Transverse colon (tissue), 4 donors: ENCODE measurements around the gene TMEM171. TPM values are rescaled to one million over a fixed set of nuclear protein-coding genes. Genes with fewer than 3 reads are reported as not detected.

Source experiments
- DNase-seq: peaks from one replicate; pipeline ENCODE4 v3.0.0-alpha.2; 2019
- H3K27ac ChIP-seq, 4 donors: fragments of 200-600 bp; sonication (generic); 2 replicates each; pipeline ENCODE4 v1.5.1; 2016 to 2018; ENCODE audit warnings: inconsistent platforms in 4 of 4
- H3K27me3 ChIP-seq: fragments of 200-600 bp; sonication (generic); 2 replicates; pipeline ENCODE4 v1.5.1; 2017; ENCODE audit warnings: inconsistent platforms
- H3K36me3 ChIP-seq, 4 donors: fragments of 200-600 bp; sonication (generic); 2 replicates each; pipeline ENCODE4 v1.5.1; 2017 to 2019; ENCODE audit warnings: inconsistent platforms in 4 of 4
- H3K4me1 ChIP-seq, 4 donors: fragments of 200-600 bp; sonication (generic); 2 replicates each; pipeline ENCODE4 v1.5.1; 2017 to 2020; ENCODE audit warnings: inconsistent platforms in 4 of 4
- H3K4me3 ChIP-seq, 4 donors: fragments of 200-600 bp; sonication (generic); 1 replicate in 1 of 4; 2 replicates in 3 of 4; pipeline versions ENCODE4 v1.5.1 to v1.6.1; 2017 to 2019; ENCODE audit warnings: inconsistent platforms in 4 of 4
- H3K9me3 ChIP-seq, 2 donors: fragments of 200-600 bp; sonication (generic); 2 replicates each; pipeline ENCODE4 v1.5.1; 2017 to 2019; ENCODE audit warnings: inconsistent platforms in 2 of 2
- CTCF ChIP-seq, 5 experiments: fragments of 200-600 bp in 3 of 5; fragments of 450-650 bp in 2 of 5; sonication (generic) in 3 of 5; IDR thresholded peaks; 1 replicate in 2 of 5; 2 replicates in 3 of 5; pipeline ENCODE4 v1.5.1; 2016 to 2017; ENCODE audit warnings: antibody characterized with exemption in 5 of 5, inconsistent platforms in 3 of 5, mild to moderate bottlenecking in 2 of 5, moderate library complexity in 1 of 5
- EP300 ChIP-seq: sonication (generic); formaldehyde crosslinking; IDR thresholded peaks from one replicate; pipeline ENCODE4 v1.6.1; 2017; ENCODE audit warnings: antibody characterized with exemption, low read depth
- POLR2A ChIP-seq: fragments of 450-650 bp; IDR thresholded peaks from one replicate; pipeline ENCODE4 v1.6.1; 2016; ENCODE audit warnings: antibody characterized with exemption, mild to moderate bottlenecking, moderate library complexity
- POLR2AphosphoS5 ChIP-seq, 3 donors: sonication (generic); formaldehyde crosslinking; IDR thresholded peaks; one replicate each; pipeline ENCODE4 v1.6.1; 2016; ENCODE audit warnings: antibody characterized with exemption in 3 of 3
- WGBS, 2 donors: methylation state at CpG; one replicate each; pipeline ENCODE4 v1.1.5; 2018; ENCODE audit warnings: low coverage in 1 of 2; 5-methylcytosine and 5-hydroxymethylcytosine counted together
- in situ Hi-C, 4 donors: fragments of 200-750 bp; cut with MboI; loops; one replicate each; pipeline versions ENCODE4 v1.15.0 to v1.15.1; 2017; ENCODE audit warnings: low sequenced_read_pairs in 3 of 4, low pct_ligation_motif_present in 1 of 4, low pct_unique_long_range_greater_than_20kb in 1 of 4
- intact Hi-C: fragments of 100-400 bp; cut with DNase I; formaldehyde crosslinking; loops from one replicate; pipeline ENCODE4 v1.15.1; 2023; ENCODE audit warnings: low total_unique reads
- total RNA-seq, 4 donors: library from RNA; depleted of rRNA; stranded (reverse); fragments of >200 nt; gene quantifications; one replicate each; pipeline ENCODE4 v1.1.0, GENCODE V29; 2016

TMEM171 gene
- total RNA-seq, 4 donors from 2014 or later: 32.8 to 179 (median 114) TPM

GRCh38 chr5:73155271-73156222 is 35.2 kb downstream of the TMEM171 start:
- H3K4me1 ChIP-seq: peaks cover 0 to 9% (median 2%) of the 10 kb centered on the region in 4 donors
- no peak overlapping the region for H3K27ac ChIP-seq
- WGBS, 2 donors: 85 to 100% methylated on average over 3 to 18 of the region's 18 CpGs
- TF ChIP-seq POLR2AphosphoS5 (IDR thresholded peaks at IDR 0.05) (no peak), POLR2A (no peak), EP300 (no peak), CTCF (IDR thresholded peaks at IDR 0.05) (no peak)
- intact Hi-C loops: loop anchor here (2.0 kb wide), 1 partner anchor 55 kb away; no protein-coding TSS in a partner anchor
- no peak for DNase-seq
- H3K36me3 ChIP-seq: no peaks in the 10 kb centered on the region
- H3K4me3 ChIP-seq: no peak overlapping the region
- no peaks in the 10 kb centered on the region for H3K9me3 ChIP-seq
- in situ Hi-C loops: no loop called here
- H3K27me3 ChIP-seq: no peaks in the 10 kb centered on the region

- Histone ChIP-seq H3K27ac (no peak overlapping the region), H3K4me1 (no peaks in the 10 kb centered on the region), H3K36me3 (no peaks in the 10 kb centered on the region), H3K27me3 (no peaks in the 10 kb centered on the region), H3K9me3 (no peaks in the 10 kb centered on the region), H3K4me3 (no peak overlapping the region)
- WGBS, 2 donors: 79 to 90% methylated on average over 2 to 6 of the region's 6 CpGs
- TF ChIP-seq EP300 (no peak), CTCF (IDR thresholded peaks at IDR 0.05) (no peak), POLR2A (no peak), POLR2AphosphoS5 (IDR thresholded peaks at IDR 0.05) (no peak)
- DNase-seq: no peak
- in situ Hi-C loops (no loop called here), intact Hi-C loops (loop anchor here (2.0 kb wide), 1 partner anchor 53 kb away; no protein-coding TSS in a partner anchor)
Observed at GRCh38 chr5:73157414-73158303, 37.3 kb downstream of the TMEM171 start.

- Histone ChIP-seq H3K27me3 (no peaks in the 10 kb centered on the region), H3K27ac (no peak overlapping the region), H3K36me3 (no peaks in the 10 kb centered on the region), H3K9me3 (no peaks in the 10 kb centered on the region), H3K4me1 (no peaks in the 10 kb centered on the region), H3K4me3 (no peak overlapping the region)
- intact Hi-C loops (no loop called here), in situ Hi-C loops (no loop called here)
- WGBS, 2 donors: 84 to 86% methylated on average over 4 of the region's 4 CpGs
- TF ChIP-seq EP300: no peak
- no peak for TF ChIP-seq POLR2A
- TF ChIP-seq CTCF (IDR thresholded peaks at IDR 0.05): no peak
- no peak for TF ChIP-seq POLR2AphosphoS5 (IDR thresholded peaks at IDR 0.05)
- DNase-seq: no peak
Observed at GRCh38 chr5:73158313-73158712, 37.9 kb downstream of the TMEM171 start.

- Histone ChIP-seq H3K27me3 (peaks cover 6% of the 10 kb centered on the region), H3K27ac (no peak overlapping the region), H3K36me3 (no peaks in the 10 kb centered on the region), H3K9me3 (no peaks in the 10 kb centered on the region), H3K4me1 (no peaks in the 10 kb centered on the region), H3K4me3 (no peak overlapping the region)
- intact Hi-C loops: no loop called here
- TF ChIP-seq POLR2A (no peak), POLR2AphosphoS5 (IDR thresholded peaks at IDR 0.05) (no peak), EP300 (no peak), CTCF (IDR thresholded peaks at IDR 0.05) (no peak)
- in situ Hi-C loops: no loop called here
- DNase-seq: no peak
- 57 to 68% methylated on average over 2 to 4 of the region's 4 CpGs for WGBS, 2 donors
Observed at GRCh38 chr5:73160239-73160671, 39.9 kb downstream of the TMEM171 start.
